HG03175 (cell line): ENCODE results near the gene CLDN16.

Experiments
- ATAC-seq: cut with Tn5 transposase; IDR thresholded peaks from one replicate; pipeline ENCODE4 v1.9.1; 2021; ENCODE audit warnings: mild to moderate bottlenecking, moderate library complexity; ENCODE audit not compliant: unreplicated experiment

CLDN16 gene

DNA sequence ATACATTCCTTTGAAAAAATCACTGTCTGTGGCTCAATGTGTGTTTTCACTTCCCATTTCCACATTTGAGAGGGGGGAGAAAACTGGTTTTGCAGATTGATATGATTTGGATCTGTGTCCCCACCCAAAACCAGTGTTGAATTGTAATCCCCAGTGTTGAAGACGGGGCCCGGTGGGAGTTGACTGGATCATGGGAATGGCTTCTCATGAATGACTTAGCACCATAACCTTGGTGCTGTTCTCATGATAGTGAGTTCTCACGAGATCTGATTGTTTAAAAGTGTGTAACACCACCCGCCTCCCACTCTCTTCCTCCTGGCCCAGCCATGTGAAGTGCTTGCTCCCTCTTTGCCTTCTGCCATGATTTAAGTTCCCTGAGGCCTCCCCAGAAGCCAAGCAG is 45.7 kb downstream of the CLDN16 start:
- ATAC-seq: no peak

DNA sequence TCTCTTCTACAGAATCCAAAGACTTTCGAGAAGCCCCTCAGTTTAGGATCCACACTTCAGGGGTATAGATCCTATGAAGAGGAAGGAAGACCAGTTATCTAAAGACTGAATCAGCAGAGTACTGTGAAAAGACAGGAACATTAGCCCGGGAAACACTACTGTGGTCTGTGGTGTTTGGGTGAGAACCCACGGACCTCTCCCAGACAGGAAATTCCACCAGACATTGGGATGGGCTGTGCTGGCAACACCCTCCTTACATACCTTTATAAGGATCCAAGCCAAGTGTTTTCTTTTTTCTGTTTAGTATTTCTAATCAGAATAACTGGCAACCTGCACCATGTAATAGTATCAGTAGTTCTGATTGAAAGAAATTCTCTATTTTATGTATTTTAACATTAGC is 47.7 kb downstream of the CLDN16 start:
- ATAC-seq: no peak

DNA sequence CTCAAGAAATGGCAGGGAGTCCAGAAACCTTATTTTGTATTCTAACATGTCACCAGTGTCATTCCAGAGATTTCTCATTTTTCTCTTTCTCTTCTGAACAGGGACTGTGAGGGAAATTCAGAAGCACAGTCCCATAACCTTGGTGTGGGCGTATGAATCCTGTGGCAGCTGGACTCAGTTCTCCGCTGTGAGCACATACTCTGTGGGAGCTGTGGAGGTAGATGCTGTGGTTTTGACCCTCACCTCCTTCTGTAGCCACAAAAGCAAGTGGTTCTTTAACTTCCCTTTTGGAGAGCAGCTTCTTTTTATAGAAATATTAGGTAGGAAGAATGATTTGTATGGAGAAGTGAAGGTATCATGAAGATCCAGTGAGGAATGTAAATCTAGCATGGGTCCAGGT is 48.4 kb downstream of the CLDN16 start:
- ATAC-seq: no peak

DNA sequence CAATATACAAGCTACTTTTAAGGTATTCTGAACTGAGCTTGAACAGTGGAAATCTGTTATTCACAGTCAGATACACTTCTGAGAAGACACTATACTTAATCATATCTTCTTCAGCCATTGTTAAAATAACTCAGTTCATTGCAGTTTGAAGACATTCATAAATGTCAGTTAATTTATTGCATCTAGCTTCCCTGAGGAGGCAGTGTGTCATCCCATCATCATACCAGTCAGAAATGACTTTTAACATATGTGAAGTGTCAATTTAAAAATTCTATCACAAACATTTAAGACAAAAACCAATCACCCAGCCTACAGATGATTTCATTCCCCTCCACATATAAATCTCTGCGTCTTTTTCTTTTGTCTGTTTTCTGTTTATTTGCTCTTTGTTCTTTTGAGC is 54.3 kb downstream of the CLDN16 start:
- no peak for ATAC-seq

DNA sequence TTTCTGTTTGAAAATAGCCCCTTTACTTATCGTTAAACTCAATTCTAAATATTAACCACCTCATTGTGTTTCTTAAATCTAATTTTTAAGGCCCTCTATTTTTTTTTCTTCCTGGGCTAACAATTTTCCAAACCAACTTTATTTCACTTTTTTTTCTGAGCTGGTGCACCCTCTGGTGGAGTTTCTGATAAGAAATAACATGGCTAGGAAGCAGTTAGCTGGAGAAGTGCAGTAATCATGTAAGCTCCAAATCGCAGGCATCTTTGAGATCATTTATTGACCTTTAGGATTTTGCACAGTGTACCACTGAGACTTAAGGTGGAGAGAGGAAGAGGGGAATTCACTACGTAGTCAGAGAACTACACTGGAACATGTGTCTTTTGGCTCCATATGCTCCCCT is 55.3 kb downstream of the CLDN16 start:
- ATAC-seq: no peak

DNA sequence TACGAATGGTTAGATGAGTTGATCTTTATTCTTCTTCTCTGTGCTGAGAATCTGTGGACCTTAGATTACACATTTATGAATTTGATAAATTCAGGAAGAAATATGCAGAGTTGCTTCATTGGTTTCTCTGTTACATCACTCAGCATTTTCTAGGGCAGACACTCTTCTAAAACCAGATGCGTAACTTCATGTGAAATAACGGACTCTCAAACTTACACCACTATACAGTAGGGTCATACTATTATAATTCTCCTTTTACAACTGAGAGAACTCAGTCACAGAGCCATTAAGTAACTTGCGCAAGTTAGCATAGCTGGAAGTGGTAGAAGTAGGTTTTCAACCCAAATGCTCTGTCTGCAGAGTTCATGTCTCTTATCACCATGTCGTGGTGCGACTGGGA is 56.0 kb downstream of the CLDN16 start:
- ATAC-seq: no peak

DNA sequence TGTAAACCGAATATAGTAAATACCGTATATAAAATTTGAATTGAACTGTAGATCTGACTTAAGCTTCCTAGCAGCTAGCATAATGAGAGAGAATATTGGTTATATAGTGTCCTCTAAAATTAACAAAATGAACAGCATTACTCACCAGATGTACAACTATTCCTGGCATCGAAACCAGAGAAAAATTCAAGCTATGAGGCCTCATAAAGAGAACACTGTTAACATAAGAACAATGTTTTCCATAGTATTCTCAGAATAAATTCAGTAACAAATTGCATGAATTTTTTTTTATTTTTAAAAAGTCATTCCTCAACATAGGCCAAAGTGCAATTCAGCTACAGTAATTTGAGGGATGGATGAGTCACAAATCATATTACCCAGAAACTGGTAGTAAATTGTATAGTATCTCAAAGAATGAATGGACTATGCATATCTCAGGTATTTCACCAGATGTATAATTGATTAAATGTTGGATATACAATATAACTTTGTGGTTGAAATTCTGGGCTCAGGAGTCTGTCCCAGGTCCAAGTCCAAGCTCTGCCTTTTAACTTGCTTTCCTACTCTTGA is 56.7 kb downstream of the CLDN16 start:
- no peak for ATAC-seq

DNA sequence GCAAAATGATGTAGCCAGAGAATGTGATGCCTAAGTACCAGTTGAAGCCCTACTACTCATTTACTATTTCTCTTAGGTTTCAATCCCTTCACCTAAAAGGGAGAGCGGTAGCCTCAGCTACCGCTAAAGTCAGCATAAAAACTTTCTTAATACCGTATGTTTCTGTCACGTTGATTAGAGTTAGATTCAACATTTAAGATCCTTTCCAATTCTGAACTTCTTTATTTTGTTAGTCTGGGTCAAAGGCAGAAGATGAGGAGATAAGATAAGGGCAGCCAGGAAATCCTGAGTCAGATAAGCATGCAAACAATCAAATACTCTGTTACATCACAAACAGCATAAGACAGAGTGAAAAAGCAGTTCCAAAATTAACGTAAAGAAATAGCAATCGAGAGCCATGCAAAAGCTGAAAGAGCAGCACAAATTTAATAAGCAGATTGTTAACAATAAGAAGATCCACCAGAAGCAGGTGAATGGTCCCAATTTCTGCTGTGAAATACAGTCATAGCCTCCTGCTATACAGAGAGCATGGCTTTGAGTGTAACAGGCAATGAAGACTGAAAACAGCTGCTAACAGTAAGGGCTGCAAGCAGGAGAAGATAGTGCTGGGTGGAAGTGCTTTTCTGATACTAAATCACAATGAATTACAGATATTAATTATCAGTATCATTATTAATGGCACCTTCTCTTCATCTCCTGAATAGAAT is 58.8 kb downstream of the CLDN16 start:
- ATAC-seq: no peak

DNA sequence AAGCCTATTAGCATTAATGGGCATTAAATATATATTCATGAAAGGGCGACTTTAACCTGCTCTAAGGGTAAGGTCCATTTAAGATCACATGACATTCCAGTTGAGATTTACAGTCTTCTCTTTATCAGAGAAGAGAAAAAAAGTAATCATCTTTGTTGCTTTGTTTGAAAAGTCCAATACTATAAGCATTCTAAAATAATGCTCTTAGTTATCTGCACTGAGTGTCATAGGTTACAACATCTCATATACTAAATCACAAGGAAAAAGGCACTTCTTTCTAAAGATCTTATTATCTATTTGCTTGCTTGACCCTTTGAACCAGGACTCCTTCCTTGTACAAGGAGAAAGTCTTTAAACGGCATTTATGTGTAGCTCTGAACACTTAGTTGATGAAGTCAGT is 60.3 kb downstream of the CLDN16 start:
- ATAC-seq: no peak

DNA sequence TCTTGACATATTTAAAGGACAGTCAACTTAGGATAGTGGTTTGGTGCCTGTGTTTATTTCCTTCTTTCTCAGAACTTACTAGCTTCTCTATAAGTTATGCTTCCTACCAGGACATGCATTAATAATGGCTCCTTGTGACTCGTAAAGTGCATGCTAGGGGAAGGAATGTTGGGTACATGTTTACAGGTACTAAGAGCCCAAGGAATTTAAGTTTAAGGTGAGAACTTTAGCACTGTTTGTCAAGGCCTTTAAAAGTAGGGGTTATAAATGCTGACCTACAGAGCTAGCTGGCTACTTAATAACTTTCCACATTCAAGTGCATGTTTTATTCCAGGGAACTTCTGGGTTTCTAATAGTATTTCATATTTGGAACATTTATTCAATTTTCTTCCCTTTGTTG is 61.8 kb downstream of the CLDN16 start, which contains the start of gene TMEM207:
Gene TMEM207, minus strand, starts transcription at position 101 of the 400 bp plus-strand sequence. Its CDS starts 92 bp downstream, at position 9.
- no peak for ATAC-seq

DNA sequence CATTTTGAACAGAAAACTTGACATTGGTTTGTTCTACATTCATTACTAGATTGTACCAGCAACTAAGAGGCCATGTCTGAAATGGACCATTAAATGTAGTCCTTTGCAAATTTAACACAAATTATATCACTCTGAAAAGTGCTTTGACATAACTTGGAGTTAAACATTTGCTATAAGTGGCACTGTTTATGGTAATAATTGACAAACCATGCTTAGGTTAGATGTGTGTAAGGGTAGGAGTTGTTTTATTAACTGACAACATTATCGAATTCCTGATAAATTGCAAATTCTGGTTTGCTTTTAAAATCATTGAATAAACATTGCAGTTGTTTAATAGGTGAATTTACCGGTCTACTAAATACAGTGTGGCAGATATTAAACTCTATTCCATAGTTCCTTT is 67.9 kb downstream of the CLDN16 start:
- no peak for ATAC-seq

DNA sequence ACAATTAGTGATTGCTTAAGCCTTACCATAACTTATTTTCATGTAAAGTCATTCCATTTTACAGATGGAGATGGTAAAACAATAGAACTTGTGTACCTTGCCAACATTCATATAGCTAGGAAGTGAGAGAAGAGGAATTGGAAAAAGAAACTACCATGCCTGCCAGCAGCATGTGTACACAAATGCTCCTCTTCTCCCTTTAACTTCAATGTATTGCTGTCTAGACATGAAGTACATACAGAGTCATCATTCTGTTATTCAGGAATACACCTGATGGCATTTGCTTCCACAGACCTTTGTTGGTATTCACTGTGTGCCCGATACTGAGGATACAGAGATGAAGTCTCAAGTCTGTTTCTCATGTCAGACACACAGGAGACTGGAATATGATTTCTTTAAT is 68.8 kb downstream of the CLDN16 start:
- no peak for ATAC-seq

DNA sequence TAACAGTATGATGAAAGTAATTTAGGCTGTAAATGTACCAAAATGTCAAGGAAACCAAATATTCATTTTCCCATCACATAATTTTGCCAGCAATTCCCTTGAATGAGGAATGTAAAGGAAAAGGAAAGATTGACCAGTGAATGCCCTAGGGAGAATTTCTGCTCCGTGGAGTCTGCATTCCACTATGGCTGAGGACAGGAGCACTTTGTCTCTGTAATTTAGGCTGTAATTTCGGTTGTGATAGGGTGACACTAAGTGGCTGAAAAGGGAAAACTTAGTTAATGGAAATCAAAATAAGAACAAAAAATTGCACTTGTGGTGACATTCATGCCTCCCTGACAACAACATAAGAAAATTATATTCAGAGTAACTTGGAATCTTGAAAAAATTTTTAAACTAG is 70.1 kb downstream of the CLDN16 start:
- no peak for ATAC-seq
